HepG2 (cell line): ENCODE data around the gene SETD1B. TPM values are rescaled to one million over a fixed set of nuclear protein-coding genes. Genes with fewer than 3 reads are reported as not detected.

Experiments
- BRCA1 ChIP-seq: sonication (generic); formaldehyde crosslinking; IDR thresholded peaks from 2 replicates; pipeline ENCODE4 v1.4.0; 2020; ENCODE audit warnings: missing genetic modification reagents
- FOSL2 ChIP-seq: sonication (generic); formaldehyde crosslinking; IDR thresholded peaks from 2 replicates; pipeline ENCODE4 v1.4.0; 2020; ENCODE audit warnings: missing genetic modification reagents
- GABPB1 ChIP-seq: IDR thresholded peaks from 2 replicates; pipeline ENCODE4 v1.6.1; 2016; ENCODE audit warnings: mild to moderate bottlenecking, missing genetic modification reagents, moderate library complexity, missing compliant biosample characterization
- HOXA3 ChIP-seq: sonication (generic); formaldehyde crosslinking; IDR thresholded peaks from 2 replicates; pipeline ENCODE4 v1.5.0; 2020; ENCODE audit warnings: missing genetic modification reagents
- ISL2 ChIP-seq: sonication (generic); formaldehyde crosslinking; IDR thresholded peaks from 2 replicates; pipeline ENCODE4 v1.5.0; 2020; ENCODE audit warnings: missing genetic modification reagents
- NFIC ChIP-seq: IDR thresholded peaks from 2 replicates; pipeline ENCODE4 v1.6.1; 2012; ENCODE audit warnings: mild to moderate bottlenecking, low read length, inconsistent platforms
- POLR2AphosphoS5 ChIP-seq: IDR thresholded peaks from 2 replicates; pipeline ENCODE4 v1.6.1; 2012; ENCODE audit warnings: low read depth, low read length
- SIN3A ChIP-seq: IDR thresholded peaks from 2 replicates; pipeline ENCODE4 v1.6.1; 2011; ENCODE audit warnings: low read depth, mild to moderate bottlenecking, control low read depth, low read length, borderline replicate concordance
- SP5 ChIP-seq: IDR thresholded peaks from 2 replicates; pipeline ENCODE4 v1.6.1; 2016; ENCODE audit warnings: low read depth, borderline replicate concordance
- SPEN ChIP-seq: sonication (generic); formaldehyde crosslinking; IDR thresholded peaks from 2 replicates; pipeline ENCODE4 v1.5.1; 2020; ENCODE audit warnings: low read depth, mild to moderate bottlenecking, missing genetic modification reagents
- SSRP1 ChIP-seq: IDR thresholded peaks from 2 replicates; pipeline ENCODE4 v1.6.1; 2016; ENCODE audit warnings: control low read depth
- ZC3H13 ChIP-seq: sonication (generic); formaldehyde crosslinking; IDR thresholded peaks from 2 replicates; pipeline ENCODE4 v1.8.1; 2023; ENCODE audit warnings: mild to moderate bottlenecking, missing genetic modification reagents, moderate library complexity
- ZFX ChIP-seq: sonication (generic); formaldehyde crosslinking; IDR thresholded peaks from 2 replicates; pipeline ENCODE4 v1.4.0; 2020; ENCODE audit warnings: mild to moderate bottlenecking, low read depth, missing genetic modification reagents, moderate library complexity
- ZNF317 ChIP-seq: sonication (generic); formaldehyde crosslinking; IDR thresholded peaks from 2 replicates; pipeline ENCODE4 v1.5.0; 2020; ENCODE audit warnings: mild to moderate bottlenecking, missing genetic modification reagents
- ZNF331 ChIP-seq: sonication (generic); formaldehyde crosslinking; IDR thresholded peaks from 2 replicates; pipeline ENCODE4 v1.4.0; 2020; ENCODE audit warnings: missing genetic modification reagents
- ZNF709 ChIP-seq: sonication (generic); formaldehyde crosslinking; IDR thresholded peaks from 2 replicates; pipeline ENCODE4 v1.5.0; 2020; ENCODE audit warnings: mild to moderate bottlenecking, missing genetic modification reagents
- polyA plus RNA-seq, 8 experiments: library from polyadenylated mRNA; depleted of rRNA in 3 of 8; stranded (reverse) in 7 of 8; unstranded in 1 of 8; fragments of >200 nt; fragmentation: Illumina TruSeq in 4 of 8; extraction: Trizol in 4 of 8; gene quantifications; 2 replicates each; pipeline versions ENCODE4 v1.2.1 to v1.2.3, GENCODE V29; 2011 to 2016; ENCODE audit warnings: low read depth in 4 of 8, missing spikeins in 1 of 8, mixed read lengths in 1 of 8; ENCODE audit not compliant: insufficient read depth in 1 of 8
- total RNA-seq, 5 experiments: library from RNA; depleted of rRNA; stranded (reverse); fragments of >200 nt; fragmentation: Illumina TruSeq; extraction: Trizol; gene quantifications; 2 replicates each; pipeline ENCODE4 v1.2.3, GENCODE V29; 2016; ENCODE audit warnings: low read depth in 1 of 5
- TF ChIP-seq, protein P1 (sequence below): IDR thresholded peaks from 2 replicates; pipeline ENCODE4 v1.6.1; 2016; ENCODE audit warnings: low read depth, missing genetic modification reagents, missing compliant biosample characterization
- TF ChIP-seq, protein P2 (sequence below): sonication (generic); formaldehyde crosslinking; IDR thresholded peaks from 2 replicates; pipeline ENCODE4 v1.8.0; 2022; ENCODE audit warnings: mild to moderate bottlenecking, missing genetic modification reagents
- TF ChIP-seq, protein P3 (sequence below): sonication (generic); formaldehyde crosslinking; IDR thresholded peaks from 2 replicates; pipeline ENCODE4 v1.4.0; 2020; ENCODE audit warnings: missing genetic modification reagents
- TF ChIP-seq, protein P4 (sequence below): IDR thresholded peaks from 2 replicates; pipeline ENCODE4 v1.6.1; 2016; ENCODE audit warnings: low read depth, control low read depth

The SETD1B gene
- total and polyA plus RNA-seq, 2 of the 13 experiments (the other 11 are each of a cell fraction or from before 2014, with no cell fraction given): 1.1 to 1.4 TPM

DNA sequence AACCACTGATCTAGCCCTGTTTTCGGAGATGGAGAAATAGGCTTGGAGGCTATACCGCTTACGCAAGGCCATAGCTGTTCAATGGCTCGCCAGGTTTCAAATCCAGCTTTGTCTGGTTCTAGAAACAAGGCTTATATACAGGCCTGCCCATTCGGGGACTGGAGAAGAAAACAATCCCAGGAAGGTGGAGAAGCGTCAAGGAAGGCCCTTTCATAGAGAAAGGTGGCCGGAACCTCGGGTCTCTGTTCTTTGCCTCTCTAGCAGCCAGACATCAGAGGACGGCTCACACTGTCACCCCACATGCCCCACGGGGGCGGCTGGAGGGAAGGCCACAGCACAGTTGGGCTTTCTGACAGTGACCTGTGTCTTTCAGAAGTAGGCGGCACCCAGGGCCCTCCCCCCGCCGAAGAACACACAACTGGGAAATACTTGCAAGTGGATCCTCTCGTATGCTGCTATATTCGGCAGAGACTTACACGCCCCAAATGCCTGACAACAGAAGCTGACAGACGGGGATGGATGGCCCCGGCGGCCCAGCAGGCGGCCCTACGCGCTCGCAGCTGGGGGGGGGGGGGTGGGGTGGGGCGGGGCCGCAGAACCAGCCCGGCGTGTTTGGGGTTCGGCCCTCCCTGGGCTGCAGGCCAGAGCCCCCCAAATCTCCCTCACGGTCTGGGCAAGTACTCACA, 4.5 kb upstream of the SETD1B start (continued):
- TF ChIP-seq, protein P1, sequence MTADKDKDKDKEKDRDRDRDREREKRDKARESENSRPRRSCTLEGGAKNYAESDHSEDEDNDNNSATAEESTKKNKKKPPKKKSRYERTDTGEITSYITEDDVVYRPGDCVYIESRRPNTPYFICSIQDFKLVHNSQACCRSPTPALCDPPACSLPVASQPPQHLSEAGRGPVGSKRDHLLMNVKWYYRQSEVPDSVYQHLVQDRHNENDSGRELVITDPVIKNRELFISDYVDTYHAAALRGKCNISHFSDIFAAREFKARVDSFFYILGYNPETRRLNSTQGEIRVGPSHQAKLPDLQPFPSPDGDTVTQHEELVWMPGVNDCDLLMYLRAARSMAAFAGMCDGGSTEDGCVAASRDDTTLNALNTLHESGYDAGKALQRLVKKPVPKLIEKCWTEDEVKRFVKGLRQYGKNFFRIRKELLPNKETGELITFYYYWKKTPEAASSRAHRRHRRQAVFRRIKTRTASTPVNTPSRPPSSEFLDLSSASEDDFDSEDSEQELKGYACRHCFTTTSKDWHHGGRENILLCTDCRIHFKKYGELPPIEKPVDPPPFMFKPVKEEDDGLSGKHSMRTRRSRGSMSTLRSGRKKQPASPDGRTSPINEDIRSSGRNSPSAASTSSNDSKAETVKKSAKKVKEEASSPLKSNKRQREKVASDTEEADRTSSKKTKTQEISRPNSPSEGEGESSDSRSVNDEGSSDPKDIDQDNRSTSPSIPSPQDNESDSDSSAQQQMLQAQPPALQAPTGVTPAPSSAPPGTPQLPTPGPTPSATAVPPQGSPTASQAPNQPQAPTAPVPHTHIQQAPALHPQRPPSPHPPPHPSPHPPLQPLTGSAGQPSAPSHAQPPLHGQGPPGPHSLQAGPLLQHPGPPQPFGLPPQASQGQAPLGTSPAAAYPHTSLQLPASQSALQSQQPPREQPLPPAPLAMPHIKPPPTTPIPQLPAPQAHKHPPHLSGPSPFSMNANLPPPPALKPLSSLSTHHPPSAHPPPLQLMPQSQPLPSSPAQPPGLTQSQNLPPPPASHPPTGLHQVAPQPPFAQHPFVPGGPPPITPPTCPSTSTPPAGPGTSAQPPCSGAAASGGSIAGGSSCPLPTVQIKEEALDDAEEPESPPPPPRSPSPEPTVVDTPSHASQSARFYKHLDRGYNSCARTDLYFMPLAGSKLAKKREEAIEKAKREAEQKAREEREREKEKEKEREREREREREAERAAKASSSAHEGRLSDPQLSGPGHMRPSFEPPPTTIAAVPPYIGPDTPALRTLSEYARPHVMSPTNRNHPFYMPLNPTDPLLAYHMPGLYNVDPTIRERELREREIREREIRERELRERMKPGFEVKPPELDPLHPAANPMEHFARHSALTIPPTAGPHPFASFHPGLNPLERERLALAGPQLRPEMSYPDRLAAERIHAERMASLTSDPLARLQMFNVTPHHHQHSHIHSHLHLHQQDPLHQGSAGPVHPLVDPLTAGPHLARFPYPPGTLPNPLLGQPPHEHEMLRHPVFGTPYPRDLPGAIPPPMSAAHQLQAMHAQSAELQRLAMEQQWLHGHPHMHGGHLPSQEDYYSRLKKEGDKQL (CRISPR knock-in tag): 0 out of 2 replicates have a peak, but pooled peaks have one; percentile 5
- TF ChIP-seq HOXA3 (CRISPR knock-in tag) (0 out of 2 replicates have a peak, but pooled peaks have one; percentile 3), BRCA1 (CRISPR knock-in tag) (no peak), ZNF331 (CRISPR knock-in tag) (0 out of 2 replicates have a peak, but pooled peaks have one; percentile 6), FOSL2 (CRISPR knock-in tag) (peak; percentile 9; the same call in 1 of the 2 replicates), GABPB1 (CRISPR knock-in tag) (no peak), ISL2 (CRISPR knock-in tag) (no peak), SPEN (no peak), NFIC (no peak), ZNF709 (CRISPR knock-in tag) (no peak), SSRP1 (no peak), ZC3H13 (no peak), POLR2AphosphoS5 (peak; percentile 14; the same call in 1 of the 2 replicates), ZNF317 (CRISPR knock-in tag) (0 out of 2 replicates have a peak, but pooled peaks have one; percentile 4), SIN3A (0 out of 2 replicates have a peak, but pooled peaks have one; percentile 22), ZFX (peak; percentile 7; the same call in 1 of the 2 replicates), SP5 (CRISPR knock-in tag) (0 out of 2 replicates have a peak, but pooled peaks have one; percentile 14)
- TF ChIP-seq, protein P2, sequence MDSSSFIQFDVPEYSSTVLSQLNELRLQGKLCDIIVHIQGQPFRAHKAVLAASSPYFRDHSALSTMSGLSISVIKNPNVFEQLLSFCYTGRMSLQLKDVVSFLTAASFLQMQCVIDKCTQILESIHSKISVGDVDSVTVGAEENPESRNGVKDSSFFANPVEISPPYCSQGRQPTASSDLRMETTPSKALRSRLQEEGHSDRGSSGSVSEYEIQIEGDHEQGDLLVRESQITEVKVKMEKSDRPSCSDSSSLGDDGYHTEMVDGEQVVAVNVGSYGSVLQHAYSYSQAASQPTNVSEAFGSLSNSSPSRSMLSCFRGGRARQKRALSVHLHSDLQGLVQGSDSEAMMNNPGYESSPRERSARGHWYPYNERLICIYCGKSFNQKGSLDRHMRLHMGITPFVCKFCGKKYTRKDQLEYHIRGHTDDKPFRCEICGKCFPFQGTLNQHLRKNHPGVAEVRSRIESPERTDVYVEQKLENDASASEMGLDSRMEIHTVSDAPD: no peak
- TF ChIP-seq, protein P3, sequence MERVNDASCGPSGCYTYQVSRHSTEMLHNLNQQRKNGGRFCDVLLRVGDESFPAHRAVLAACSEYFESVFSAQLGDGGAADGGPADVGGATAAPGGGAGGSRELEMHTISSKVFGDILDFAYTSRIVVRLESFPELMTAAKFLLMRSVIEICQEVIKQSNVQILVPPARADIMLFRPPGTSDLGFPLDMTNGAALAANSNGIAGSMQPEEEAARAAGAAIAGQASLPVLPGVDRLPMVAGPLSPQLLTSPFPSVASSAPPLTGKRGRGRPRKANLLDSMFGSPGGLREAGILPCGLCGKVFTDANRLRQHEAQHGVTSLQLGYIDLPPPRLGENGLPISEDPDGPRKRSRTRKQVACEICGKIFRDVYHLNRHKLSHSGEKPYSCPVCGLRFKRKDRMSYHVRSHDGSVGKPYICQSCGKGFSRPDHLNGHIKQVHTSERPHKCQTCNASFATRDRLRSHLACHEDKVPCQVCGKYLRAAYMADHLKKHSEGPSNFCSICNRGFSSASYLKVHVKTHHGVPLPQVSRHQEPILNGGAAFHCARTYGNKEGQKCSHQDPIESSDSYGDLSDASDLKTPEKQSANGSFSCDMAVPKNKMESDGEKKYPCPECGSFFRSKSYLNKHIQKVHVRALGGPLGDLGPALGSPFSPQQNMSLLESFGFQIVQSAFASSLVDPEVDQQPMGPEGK (CRISPR knock-in tag): peak; percentile 81
- TF ChIP-seq, protein P4, sequence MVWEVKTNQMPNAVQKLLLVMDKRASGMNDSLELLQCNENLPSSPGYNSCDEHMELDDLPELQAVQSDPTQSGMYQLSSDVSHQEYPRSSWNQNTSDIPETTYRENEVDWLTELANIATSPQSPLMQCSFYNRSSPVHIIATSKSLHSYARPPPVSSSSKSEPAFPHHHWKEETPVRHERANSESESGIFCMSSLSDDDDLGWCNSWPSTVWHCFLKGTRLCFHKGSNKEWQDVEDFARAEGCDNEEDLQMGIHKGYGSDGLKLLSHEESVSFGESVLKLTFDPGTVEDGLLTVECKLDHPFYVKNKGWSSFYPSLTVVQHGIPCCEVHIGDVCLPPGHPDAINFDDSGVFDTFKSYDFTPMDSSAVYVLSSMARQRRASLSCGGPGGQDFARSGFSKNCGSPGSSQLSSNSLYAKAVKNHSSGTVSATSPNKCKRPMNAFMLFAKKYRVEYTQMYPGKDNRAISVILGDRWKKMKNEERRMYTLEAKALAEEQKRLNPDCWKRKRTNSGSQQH (CRISPR knock-in tag): peak; percentile 11; the same call in 1 of the 2 replicates
